ENCODE measurements around the gene CDK13. TPM values are rescaled to one million over a fixed set of nuclear protein-coding genes. Genes with fewer than 3 reads are reported as not detected.
A peak's percentile ranks its signal among the peaks of the same experiment; 100 is the strongest.

Gene CDK13
- total RNA-seq, 2 experiments from 2014 or later, result 135 to 138 TPM

DNA sequence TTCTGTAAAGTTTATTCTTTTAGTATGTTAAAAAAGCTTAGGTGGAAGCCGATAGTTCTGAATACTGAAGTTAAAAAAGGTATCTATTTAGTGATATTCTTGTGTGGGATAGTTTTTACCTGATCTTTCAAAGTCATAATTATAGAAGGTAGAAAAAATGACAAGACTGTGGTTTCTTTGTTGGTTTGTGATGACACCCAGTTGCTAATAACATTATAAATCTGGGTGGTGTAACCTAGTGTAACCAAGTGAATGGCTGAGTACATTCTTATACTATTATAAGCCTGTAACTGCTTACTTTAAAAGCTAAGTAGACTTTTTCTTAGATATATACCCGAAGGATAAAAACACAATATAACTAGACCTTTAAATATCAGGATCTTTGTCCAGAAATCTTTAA is 2.3 kb downstream of the CDK13 start:
- POLR2A ChIA-PET, result interaction anchor here (1.3 to 5.2 kb wide), 4 partner anchors 26 to 182 kb away, joined by 3 to 48 read pairs (median 41); partner anchors contain the start of genes MPLKIP and SUGCT
- H3K9me3 Mint-ChIP-seq, result no peaks in the 10 kb centered on the region
- peak in 3 of 14 experiments; percentile 43 to 59 (median 48) for DNase-seq
- no peak for TF ChIP-seq CTCF (IDR thresholded peaks at IDR 0.05)
- peaks cover 26% of the 10 kb centered on the region for H3K4me1 ChIP-seq (ENCODE audit: insufficient read depth, low read length)
- H3K36me3 ChIP-seq (ENCODE audit: insufficient read depth, low read length), result no peaks in the 10 kb centered on the region
- peak overlapping the region in 1 of 2 donors; percentile 76 for H3K27ac ChIP-seq (ENCODE audit: low read depth in 1 of 2, low read length in 2 of 2)
- intact Hi-C loops (cut with DNase I, micrococcal nuclease), result loop anchor here in 1 of 2 experiments (2.0 to 5.0 kb wide), 2 partner anchors 26 to 85 kb away; no protein-coding TSS in a partner anchor
- no peaks in the 10 kb centered on the region for H3K9me3 ChIP-seq (ENCODE audit: control insufficient read depth in 1 of 2, insufficient read depth in 1 of 2, low read length in 2 of 2)
- H3K4me3 Mint-ChIP-seq, result peak overlapping the region; percentile 98
- peak overlapping the region; percentile 91 for H3K27ac Mint-ChIP-seq
- no peaks in the 10 kb centered on the region for H3K27me3 Mint-ChIP-seq
- peak overlapping the region; percentile 93 for H3K4me3 ChIP-seq (ENCODE audit: low read length)
- no peak for ATAC-seq (ENCODE audit: poor library complexity)
- H3K4me1 Mint-ChIP-seq (ENCODE audit: low read depth), result peaks cover 74% of the 10 kb centered on the region
- CTCF ChIA-PET, result interaction anchor here (0.7 to 1.5 kb wide), 4 partner anchors 26 to 182 kb away, joined by 3 to 7 read pairs (median 4); partner anchors contain the start of genes MPLKIP and SUGCT
- no peaks in the 10 kb centered on the region for H3K27me3 ChIP-seq (ENCODE audit: control insufficient read depth in 1 of 2, insufficient read depth in 2 of 2, low read length in 2 of 2)
- H3K36me3 Mint-ChIP-seq (ENCODE audit: low read depth), result peaks cover 52% of the 10 kb centered on the region

GRCh38 chr7:39952803-39953202 is 2.7 kb downstream of the CDK13 start:
- Mint-ChIP-seq H3K4me1 (ENCODE audit: low read depth) (peaks cover 74% of the 10 kb centered on the region), H3K27me3 (no peaks in the 10 kb centered on the region), H3K9me3 (no peaks in the 10 kb centered on the region), H3K4me3 (peak overlapping the region; percentile 98), H3K36me3 (ENCODE audit: low read depth) (peaks cover 52% of the 10 kb centered on the region), H3K27ac (peak overlapping the region; percentile 91)
- Histone ChIP-seq H3K9me3 (ENCODE audit: control insufficient read depth in 1 of 2, insufficient read depth in 1 of 2, low read length in 2 of 2) (no peaks in the 10 kb centered on the region), H3K36me3 (ENCODE audit: insufficient read depth, low read length) (no peaks in the 10 kb centered on the region), H3K27ac (ENCODE audit: low read depth in 1 of 2, low read length in 2 of 2) (peak overlapping the region in 1 of 2 donors; percentile 1), H3K27me3 (ENCODE audit: control insufficient read depth in 1 of 2, insufficient read depth in 2 of 2, low read length in 2 of 2) (no peaks in the 10 kb centered on the region), H3K4me3 (ENCODE audit: low read length) (peak overlapping the region; percentile 93), H3K4me1 (ENCODE audit: insufficient read depth, low read length) (peaks cover 24% of the 10 kb centered on the region)
- ATAC-seq (ENCODE audit: poor library complexity), result no peak
- intact Hi-C loops (cut with DNase I, micrococcal nuclease), result loop anchor here in 1 of 2 experiments (2.0 to 5.0 kb wide), 2 partner anchors 26 to 84 kb away; no protein-coding TSS in a partner anchor
- no peak for DNase-seq
- no peak for TF ChIP-seq CTCF (IDR thresholded peaks at IDR 0.05)
- POLR2A ChIA-PET, result interaction anchor here (4.8 to 5.2 kb wide), 3 partner anchors 25 to 182 kb away, joined by 41 to 48 read pairs (median 41); partner anchors contain the start of genes MPLKIP and SUGCT
- CTCF ChIA-PET, result interaction anchor here (1.5 kb wide), 1 partner anchor 57 kb away, joined by 3 read pairs; no protein-coding TSS in a partner anchor

- no peak for TF ChIP-seq CTCF (IDR thresholded peaks at IDR 0.05)
- ATAC-seq (ENCODE audit: poor library complexity) (no peak), DNase-seq (no peak)
- peaks cover 55% of the 10 kb centered on the region for H3K36me3 Mint-ChIP-seq (ENCODE audit: low read depth)
- ChIA-PET POLR2A (interaction anchor here (0.9 to 2.6 kb wide), 3 partner anchors 24 to 38 kb away, joined by 3 to 9 read pairs (median 3); no protein-coding TSS in a partner anchor), CTCF (interaction anchor here (1.0 kb wide), 1 partner anchor 180 kb away, joined by 3 read pairs; the partner anchor contains the start of gene SUGCT)
- no peak overlapping the region for H3K4me3 ChIP-seq (ENCODE audit: low read length)
- no peak overlapping the region for H3K27ac ChIP-seq (ENCODE audit: low read depth in 1 of 2, low read length in 2 of 2)
- H3K4me1 Mint-ChIP-seq (ENCODE audit: low read depth), result peaks cover 73% of the 10 kb centered on the region
- H3K9me3 Mint-ChIP-seq, result no peaks in the 10 kb centered on the region
- intact Hi-C loops (cut with DNase I, micrococcal nuclease), result loop anchor here in 1 of 2 experiments (5.0 kb wide), 1 partner anchor 83 kb away; no protein-coding TSS in a partner anchor
- no peaks in the 10 kb centered on the region for H3K36me3 ChIP-seq (ENCODE audit: insufficient read depth, low read length)
- H3K27me3 Mint-ChIP-seq, result no peaks in the 10 kb centered on the region
- peak overlapping the region; percentile 3 for H3K27ac Mint-ChIP-seq
- H3K9me3 ChIP-seq (ENCODE audit: control insufficient read depth in 1 of 2, insufficient read depth in 1 of 2, low read length in 2 of 2), result no peaks in the 10 kb centered on the region
- peaks cover 18% of the 10 kb centered on the region for H3K4me1 ChIP-seq (ENCODE audit: insufficient read depth, low read length)
- H3K4me3 Mint-ChIP-seq, result peak overlapping the region; percentile 65
- no peaks in the 10 kb centered on the region for H3K27me3 ChIP-seq (ENCODE audit: control insufficient read depth in 1 of 2, insufficient read depth in 2 of 2, low read length in 2 of 2)
Observed at GRCh38 chr7:39954694-39955093, 4.6 kb downstream of the CDK13 start.
